ENCODE data around the gene KMT2D. TPM values are rescaled to one million over a fixed set of nuclear protein-coding genes. Genes with fewer than 3 reads are reported as not detected.

Gene KMT2D
- total and polyA plus RNA-seq, 2 experiments from 2014 or later = 17.6 to 120 TPM

GRCh38 chr12:49026101-49026500, 34.5 kb downstream of the KMT2D start:
- Histone ChIP-seq H3K27me3 (ENCODE audit: insufficient read depth) (no peaks in the 10 kb centered on the region), H3K4me3 (no peak overlapping the region), H3K9me2 (ENCODE audit: insufficient read depth) (no peaks in the 10 kb centered on the region), H3K27ac (ENCODE audit: low read depth) (no peak overlapping the region), H2AFZ (no peak overlapping the region), H3K79me2 (replicated peaks; ENCODE audit: insufficient read depth) (no peaks in the 10 kb centered on the region), H3F3A (replicated peaks; ENCODE audit: low read depth) (no peaks in the 10 kb centered on the region), H4K20me1 (replicated peaks; ENCODE audit: insufficient read depth) (peaks cover 19% of the 10 kb centered on the region), H3K4me2 (no peak overlapping the region), H3K36me3 (ENCODE audit: insufficient read depth) (peaks cover 53% of the 10 kb centered on the region), H3K4me1 (ENCODE audit: insufficient read depth) (no peaks in the 10 kb centered on the region)
- ATAC-seq (no peak), DNase-seq (ENCODE audit: low spot score) (no peak)
- Mint-ChIP-seq H3K27me3 (ENCODE audit: insufficient read depth, low read depth, poor library complexity) (peaks cover 6% of the 10 kb centered on the region), H3K36me3 (ENCODE audit: low read depth) (peaks cover 85% of the 10 kb centered on the region), H3K27ac (no peak overlapping the region), H3K4me3 (no peak overlapping the region), H3K9me3 (no peaks in the 10 kb centered on the region), H3K4me1 (no peaks in the 10 kb centered on the region; the same call in 2 of the 3 replicates)
- TF ChIP-seq CREB1 (CRISPR knock-in tag; IDR thresholded peaks at IDR 0.05; ENCODE audit: low read depth) = no peak
- TF ChIP-seq POLR2AphosphoS5 (IDR thresholded peaks at IDR 0.05; ENCODE audit: low read depth) = no peak
- no peak for TF ChIP-seq EZH2 (IDR thresholded peaks at IDR 0.05; ENCODE audit: low read depth, unreplicated experiment)
- no peak for TF ChIP-seq ZNF331 (CRISPR knock-in tag; IDR thresholded peaks at IDR 0.05; ENCODE audit: low read depth)
- TF ChIP-seq STAT1 (IDR thresholded peaks at IDR 0.05; ENCODE audit: unreplicated experiment) = no peak
- TF ChIP-seq CTCF (conservative IDR thresholded peaks at IDR 0.05; ENCODE audit: low read depth in 2 of 2) = no peak
- no peak for TF ChIP-seq ZNF114 (CRISPR knock-in tag; IDR thresholded peaks at IDR 0.05)
- no peak for TF ChIP-seq JUNB (IDR thresholded peaks at IDR 0.05; ENCODE audit: unreplicated experiment)
- TF ChIP-seq ZNF462 (CRISPR knock-in tag; IDR thresholded peaks at IDR 0.05) = no peak
- no peak for TF ChIP-seq REST (IDR thresholded peaks at IDR 0.05; ENCODE audit: unreplicated experiment)
- no peak for TF ChIP-seq NANOG (IDR thresholded peaks at IDR 0.05; ENCODE audit: borderline replicate concordance)
- TF ChIP-seq ETS1 (IDR thresholded peaks at IDR 0.05) = no peak

Measured in GM23338 (cell line).